ENCODE data around the gene CD33. TPM values are rescaled to one million over a fixed set of nuclear protein-coding genes. Genes with fewer than 3 reads are reported as not detected.

Gene CD33
- total RNA-seq, 1 experiment from 2014 or later, result 2.2 TPM

DNA sequence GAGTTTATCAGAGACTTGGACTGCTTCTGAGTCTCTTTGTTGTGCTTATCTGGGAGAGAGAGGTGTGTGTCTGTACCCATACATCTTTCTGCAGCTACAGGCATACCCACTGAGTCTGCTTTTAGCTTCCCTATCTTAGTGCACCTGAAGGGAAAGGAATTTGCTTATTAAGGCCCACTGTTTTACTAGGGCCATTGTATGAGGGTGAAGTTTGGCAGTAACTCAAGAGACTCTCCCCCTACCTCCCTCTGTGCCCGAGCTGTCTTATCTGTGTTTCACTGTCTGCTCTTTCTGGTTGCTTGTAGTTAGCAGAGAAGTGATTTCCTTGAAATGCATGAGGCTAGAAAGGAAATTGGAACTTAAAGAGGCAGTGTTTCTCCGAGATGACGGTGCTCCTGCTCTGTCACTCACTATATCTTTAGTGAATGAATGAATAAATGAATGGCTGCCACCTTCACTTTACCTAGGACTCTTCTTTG, 678 bp upstream of the CD33 start:
- no peaks in the 10 kb centered on the region for H3K79me2 ChIP-seq (ENCODE audit: low read length)
- no peak overlapping the region for H3K9ac ChIP-seq (ENCODE audit: low read length)
- ChIA-PET POLR2A (ENCODE audit: unreplicated experiment) (no interaction called here), CTCF (no interaction called here)
- no peaks in the 10 kb centered on the region for H3K4me1 ChIP-seq (ENCODE audit: insufficient read depth, low read length)
- intact Hi-C loops (cut with micrococcal nuclease), result no loop called here
- H3F3A ChIP-seq (ENCODE audit: low read length, unreplicated experiment), result no peaks in the 10 kb centered on the region
- H3K9me2 ChIP-seq (replicated peaks; ENCODE audit: low read length), result no peaks in the 10 kb centered on the region
- no peak overlapping the region for H3K27ac ChIP-seq (ENCODE audit: low read length)
- H2AFZ ChIP-seq (ENCODE audit: low read length), result no peak overlapping the region
- no peaks in the 10 kb centered on the region for H4K20me1 ChIP-seq (ENCODE audit: low read length)
- no TSS peak for BruUV-seq (replicated peaks)
- TF ChIP-seq EZH2phosphoT487 (IDR thresholded peaks at IDR 0.05; ENCODE audit: borderline replicate concordance, low read length) (no peak), EZH2 (IDR thresholded peaks at IDR 0.05; ENCODE audit: low read length, unreplicated experiment) (no peak), CTCF (conservative IDR thresholded peaks at IDR 0.05; ENCODE audit: low read depth, low read length) (no peak)
- H3K4me2 ChIP-seq (ENCODE audit: low read length), result no peak overlapping the region
- no peak for ATAC-seq
- H3K36me3 ChIP-seq (ENCODE audit: low read depth, low read length), result no peaks in the 10 kb centered on the region
- H3K9me3 ChIP-seq (ENCODE audit: low read length), result no peaks in the 10 kb centered on the region
- DNase-seq, result no peak
- H3K4me3 ChIP-seq (ENCODE audit: low read length), result no peak overlapping the region
- H3K27me3 ChIP-seq (ENCODE audit: low read length), result peaks cover 78% of the 10 kb centered on the region

DNA sequence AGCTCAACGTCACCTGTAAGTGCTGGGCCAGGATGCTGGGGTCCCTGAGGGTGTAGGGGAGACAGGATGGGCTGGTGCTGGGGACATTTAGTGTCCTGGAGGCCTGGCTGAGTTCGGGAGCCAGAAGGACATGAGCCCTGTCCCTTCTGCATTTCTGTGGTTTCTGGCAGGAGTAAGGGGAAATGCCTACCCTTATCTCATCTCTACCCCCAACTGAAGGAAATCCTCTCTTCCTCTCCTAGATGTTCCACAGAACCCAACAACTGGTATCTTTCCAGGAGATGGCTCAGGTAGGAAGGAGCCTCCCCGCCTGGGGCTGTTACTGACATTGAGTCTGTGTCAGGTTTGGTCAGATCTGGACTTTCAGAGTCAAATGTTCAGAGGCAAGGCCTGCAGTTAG, 1.2 kb downstream of the CD33 start:
- BruUV-seq (replicated peaks), result no TSS peak
- H3F3A ChIP-seq (ENCODE audit: low read length, unreplicated experiment), result no peaks in the 10 kb centered on the region
- POLR2A ChIA-PET (ENCODE audit: unreplicated experiment), result no interaction called here

More for the DNA sequence above, 1.2 kb downstream of the CD33 start:
- ATAC-seq, result no peak
- DNase-seq, result no peak
- intact Hi-C loops (cut with micrococcal nuclease), result no loop called here
- Histone ChIP-seq H4K20me1 (ENCODE audit: low read length) (no peaks in the 10 kb centered on the region), H3K27ac (ENCODE audit: low read length) (no peak overlapping the region), H3K9ac (ENCODE audit: low read length) (no peak overlapping the region), H3K79me2 (ENCODE audit: low read length) (no peaks in the 10 kb centered on the region), H3K4me1 (ENCODE audit: insufficient read depth, low read length) (no peaks in the 10 kb centered on the region), H3K9me3 (ENCODE audit: low read length) (no peaks in the 10 kb centered on the region), H3K27me3 (ENCODE audit: low read length) (peaks cover 72% of the 10 kb centered on the region), H3K4me2 (ENCODE audit: low read length) (no peak overlapping the region), H3K4me3 (ENCODE audit: low read length) (no peak overlapping the region), H2AFZ (ENCODE audit: low read length) (no peak overlapping the region), H3K9me2 (replicated peaks; ENCODE audit: low read length) (no peaks in the 10 kb centered on the region), H3K36me3 (ENCODE audit: low read depth, low read length) (no peaks in the 10 kb centered on the region)
- no peak for TF ChIP-seq EZH2 (IDR thresholded peaks at IDR 0.05; ENCODE audit: low read length, unreplicated experiment)
- TF ChIP-seq CTCF (conservative IDR thresholded peaks at IDR 0.05; ENCODE audit: low read depth, low read length), result no peak
- TF ChIP-seq EZH2phosphoT487 (IDR thresholded peaks at IDR 0.05; ENCODE audit: borderline replicate concordance, low read length), result no peak
- CTCF ChIA-PET, result no interaction called here

Data from PC-3 (cell line).